Measurements from ENCODE around the gene SLC12A5. TPM values are rescaled to one million over a fixed set of nuclear protein-coding genes. Genes with fewer than 3 reads are reported as not detected.

Gene SLC12A5
- total and polyA plus RNA-seq, 2 of the 4 experiments (the other 2 are of a cell fraction) = 2.2 TPM; not detected in 1

DNA sequence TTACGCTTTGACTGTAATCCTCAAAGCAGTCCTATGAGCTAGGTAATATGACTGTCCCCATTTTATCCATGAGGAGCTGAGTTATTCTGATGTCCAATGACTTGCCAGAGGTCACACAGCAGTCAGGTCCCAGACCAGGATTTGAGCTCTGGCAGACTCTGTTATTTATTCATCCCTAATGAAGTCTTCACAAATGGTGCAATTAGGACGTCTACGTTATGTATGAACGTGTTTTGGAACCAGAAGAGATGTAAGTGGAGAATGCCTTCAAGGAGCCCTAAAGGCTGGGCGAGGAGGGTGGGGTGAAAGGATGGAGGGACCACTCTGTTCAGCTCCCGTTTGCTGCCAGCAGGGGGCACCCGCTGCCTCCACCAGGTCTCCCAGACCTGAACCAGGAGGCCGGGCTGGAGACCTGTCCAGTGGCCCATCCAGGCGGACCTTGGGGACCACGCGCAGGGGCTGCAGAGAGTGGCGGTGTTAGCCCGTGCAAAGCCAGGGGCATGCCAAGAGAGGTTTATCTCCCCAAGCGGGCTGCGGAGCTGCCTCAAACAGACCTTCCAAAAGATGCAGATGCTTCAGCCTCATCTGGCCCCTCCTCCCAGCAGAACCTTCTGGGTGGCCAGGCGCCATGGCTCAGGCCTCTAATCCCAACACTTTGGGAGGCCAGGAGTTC lies 41.8 kb upstream of the SLC12A5 start:
- Histone ChIP-seq H4K5ac (ENCODE audit: low read depth, low read length) (no peak overlapping the region), H3K9me3 (ENCODE audit: control insufficient read depth, insufficient read depth, low read length) (no peaks in the 10 kb centered on the region), H2AK9ac (replicated peaks; ENCODE audit: low read depth, low read length, poor library complexity) (no peak overlapping the region), H3K4me1 (ENCODE audit: control insufficient read depth, insufficient read depth, low read length) (no peaks in the 10 kb centered on the region), H2BK20ac (ENCODE audit: low read depth, low read length) (no peak overlapping the region), H4K20me1 (ENCODE audit: insufficient read depth, low read length) (no peaks in the 10 kb centered on the region), H3K27ac (ENCODE audit: insufficient read depth, low read length) (no peak overlapping the region), H3K9ac (ENCODE audit: low read depth, low read length) (no peak overlapping the region), H2AK5ac (ENCODE audit: low read depth, low read length) (no peak overlapping the region), H3K79me1 (ENCODE audit: low read depth in 1 of 2, low read length in 2 of 2) (no peaks in the 10 kb centered on the region), H4K8ac (ENCODE audit: low read depth in 2 of 2, low read length in 2 of 2) (no peak overlapping the region), H3K4ac (ENCODE audit: low read depth, low read length) (no peak overlapping the region), H2BK120ac (ENCODE audit: low read depth, low read length) (no peak overlapping the region), H3K4me3 (ENCODE audit: insufficient read depth, low read depth, low read length) (no peak overlapping the region), H2BK5ac (ENCODE audit: low read depth, low read length, poor library complexity, severe bottlenecking) (no peak overlapping the region), H3K36me3 (ENCODE audit: control insufficient read depth, insufficient read depth, low read length) (no peaks in the 10 kb centered on the region), H3K27me3 (ENCODE audit: control insufficient read depth, insufficient read depth, low read length) (peaks cover 12% of the 10 kb centered on the region), H2BK15ac (ENCODE audit: low read depth, low read length) (no peak overlapping the region), H3K23ac (ENCODE audit: low read depth, low read length) (no peak overlapping the region), H2AFZ (replicated peaks; ENCODE audit: low read length, poor library complexity) (no peak overlapping the region), H3K4me2 (ENCODE audit: low read depth, low read length) (no peak overlapping the region), H3K56ac (ENCODE audit: extremely low read depth, insufficient read depth, low read length) (no peak overlapping the region), H4K91ac (ENCODE audit: insufficient read depth, low read depth, low read length) (no peak overlapping the region), H3K18ac (ENCODE audit: low read depth, low read length) (no peak overlapping the region), H3K9me1 (ENCODE audit: insufficient read depth, low read length) (no peaks in the 10 kb centered on the region), H3K14ac (replicated peaks; ENCODE audit: low read depth, low read length) (no peak overlapping the region)
- whole genome bisulfite sequencing, 2 experiments (ENCODE audit: extremely low coverage in 2 of 2, insufficient read length in 1 of 2) = 30% methylated on average over 2 of the region's 16 CpGs; no CpG with 5 or more reads in 1 of the 2 experiments
- peak; percentile 45 for DNase-seq
- ChIA-PET POLR2A (ENCODE audit: unreplicated experiment) (no interaction called here), CTCF (interaction anchor here (0.6 to 2.0 kb wide), 9 partner anchors 9 to 101 kb away, joined by 3 to 13 read pairs (median 4); partner anchors contain the start of gene SLC12A5)
- in situ Hi-C loops (cut with MboI; ENCODE audit: low sequenced_read_pairs) = no loop called here
- BruUV-seq (replicated peaks) = no TSS peak
- dilution Hi-C loops (cut with HindIII; ENCODE audit: low sequenced_read_pairs, unreplicated experiment) = no loop called here
- intact Hi-C loops (cut with micrococcal nuclease) = no loop called here
- ATAC-seq (ENCODE audit: low read depth) = peak; percentile 98
- no peak for TF ChIP-seq MXI1 (IDR thresholded peaks at IDR 0.05; ENCODE audit: borderline replicate concordance, low read depth, low read length)
- TF ChIP-seq CTCF (conservative IDR thresholded peaks at IDR 0.05; ENCODE audit: low read depth, low read length) = peak; percentile 77
- no peak for TF ChIP-seq RCOR1 (IDR thresholded peaks at IDR 0.05; ENCODE audit: insufficient replicate concordance, low read length)
- no peak for TF ChIP-seq POLR2A (IDR thresholded peaks at IDR 0.05; ENCODE audit: low read depth, low read length)
- no peak for TF ChIP-seq BHLHE40 (IDR thresholded peaks at IDR 0.05; ENCODE audit: low read depth, low read length)
- TF ChIP-seq MAZ (IDR thresholded peaks at IDR 0.05; ENCODE audit: borderline replicate concordance, low read depth, low read length) = peak; percentile 45; the same call in 1 of the 2 replicates
- peak; percentile 76 for TF ChIP-seq RAD21 (IDR thresholded peaks at IDR 0.05; ENCODE audit: low read length)
- TF ChIP-seq MAFK (IDR thresholded peaks at IDR 0.05; ENCODE audit: low read depth, low read length) = no peak
- no peak for TF ChIP-seq USF2 (IDR thresholded peaks at IDR 0.05; ENCODE audit: low read depth, low read length)
- no peak for TF ChIP-seq NFE2L2 (IDR thresholded peaks at IDR 0.05; ENCODE audit: low read depth, low read length)
- TF ChIP-seq FOS (IDR thresholded peaks at IDR 0.05; ENCODE audit: low read depth, low read length) = no peak
- TF ChIP-seq SMC3 (IDR thresholded peaks at IDR 0.05; ENCODE audit: low read depth, low read length) = peak; percentile 53
- no peak for TF ChIP-seq CEBPB (IDR thresholded peaks at IDR 0.05; ENCODE audit: low read depth, low read length)
